ENCODE results near the gene PGP. TPM values are rescaled to one million over a fixed set of nuclear protein-coding genes. Genes with fewer than 3 reads are reported as not detected.
"Not testable (repeated sequence)": the region's sequence is repeated elsewhere in the genome, so short reads cannot be mapped to it uniquely, and the experiment has no call there.

The PGP gene
- polyA plus RNA-seq, 1 donor from 2014 or later, result 6.4 TPM

- no peak overlapping the region for H3K4me3 Mint-ChIP-seq
- no peak overlapping the region for H3K27ac Mint-ChIP-seq
- no peaks in the 10 kb centered on the region for H3K36me3 Mint-ChIP-seq
- no peaks in the 10 kb centered on the region for H3K4me1 Mint-ChIP-seq
- no peaks in the 10 kb centered on the region for H3K9me3 Mint-ChIP-seq
- no peaks in the 10 kb centered on the region for H3K27me3 Mint-ChIP-seq
Observed at GRCh38 chr16:2243031-2243528, 28.4 kb upstream of the PGP start.

- Mint-ChIP-seq H3K4me3 (no peak overlapping the region), H3K9me3 (no peaks in the 10 kb centered on the region), H3K27me3 (peaks cover 1% of the 10 kb centered on the region), H3K4me1 (no peaks in the 10 kb centered on the region), H3K36me3 (no peaks in the 10 kb centered on the region), H3K27ac (peak overlapping the region in 2 of 3 donors; percentile 67 to 78)
Observed at GRCh38 chr16:2242598-2242997, 28.0 kb upstream of the PGP start.

GRCh38 chr16:2240331-2240730 is 25.7 kb upstream of the PGP start:
- not testable (repeated sequence) for H3K4me1 Mint-ChIP-seq, H3K27me3 Mint-ChIP-seq
- peak overlapping the region in 1 of 3 donors; percentile 28 for H3K27ac Mint-ChIP-seq

GRCh38 chr16:2238838-2239675 is 24.4 kb upstream of the PGP start:
- Mint-ChIP-seq H3K4me1 (no peaks in the 10 kb centered on the region), H3K4me3 (peak overlapping the region in 1 of 4 donors; percentile 52), H3K27ac (peak overlapping the region in 1 of 3 donors; percentile 28)

More at GRCh38 chr16:2240331-2240730, 25.7 kb upstream of the PGP start:
- not testable (repeated sequence) for H3K9me3 Mint-ChIP-seq, H3K36me3 Mint-ChIP-seq, H3K4me3 Mint-ChIP-seq

GRCh38 chr16:2238150-2238837 is 23.7 kb upstream of the PGP start:
- H3K27ac Mint-ChIP-seq, result no peak overlapping the region
- no peaks in the 10 kb centered on the region for H3K9me3 Mint-ChIP-seq
- H3K36me3 Mint-ChIP-seq, result peaks cover 2% of the 10 kb centered on the region
- H3K27me3 Mint-ChIP-seq, result peaks cover 7% of the 10 kb centered on the region
- no peaks in the 10 kb centered on the region for H3K4me1 Mint-ChIP-seq
- no peak overlapping the region for H3K4me3 Mint-ChIP-seq

More at GRCh38 chr16:2238838-2239675, 24.4 kb upstream of the PGP start:
- no peaks in the 10 kb centered on the region for H3K9me3 Mint-ChIP-seq
- peaks cover 2% of the 10 kb centered on the region for H3K36me3 Mint-ChIP-seq
- peaks cover 7% of the 10 kb centered on the region for H3K27me3 Mint-ChIP-seq

- Mint-ChIP-seq H3K27me3 (peaks cover 7% of the 10 kb centered on the region), H3K36me3 (peaks cover 2% of the 10 kb centered on the region), H3K9me3 (no peaks in the 10 kb centered on the region), H3K4me1 (no peaks in the 10 kb centered on the region), H3K27ac (no peak overlapping the region), H3K4me3 (no peak overlapping the region)
Observed at GRCh38 chr16:2237493-2238149, 23.0 kb upstream of the PGP start.

- H3K27me3 Mint-ChIP-seq, result peaks cover 7% of the 10 kb centered on the region
- H3K4me1 Mint-ChIP-seq, result no peaks in the 10 kb centered on the region
- no peaks in the 10 kb centered on the region for H3K9me3 Mint-ChIP-seq
- H3K4me3 Mint-ChIP-seq, result no peak overlapping the region
- peaks cover 2% of the 10 kb centered on the region for H3K36me3 Mint-ChIP-seq
- H3K27ac Mint-ChIP-seq, result no peak overlapping the region
Observed at GRCh38 chr16:2237102-2237482, 22.5 kb upstream of the PGP start.

GRCh38 chr16:2236337-2237101 is 21.9 kb upstream of the PGP start, which contains the start of gene DNASE1L2:
Gene DNASE1L2, plus strand, starts transcription at chr16:2236444. Its CDS starts 373 bp downstream, at chr16:2236817.
- Mint-ChIP-seq H3K4me3 (no peak within 1 kb of the TSS), H3K27me3 (peaks cover 7% of the 10 kb centered on the region), H3K36me3 (peaks cover 2% of the 10 kb centered on the region), H3K9me3 (no peaks in the 10 kb centered on the region), H3K4me1 (no peaks in the 10 kb centered on the region), H3K27ac (peak within 1 kb of the TSS in 1 of 3 donors; percentile 22)

- Mint-ChIP-seq H3K36me3 (peaks cover 2% of the 10 kb centered on the region), H3K9me3 (no peaks in the 10 kb centered on the region), H3K27me3 (peaks cover 7% of the 10 kb centered on the region), H3K4me3 (no peak overlapping the region), H3K4me1 (no peaks in the 10 kb centered on the region), H3K27ac (peak overlapping the region in 1 of 3 donors; percentile 22)
Observed at GRCh38 chr16:2235695-2236336, 21.2 kb upstream of the PGP start.

GRCh38 chr16:2235234-2235651 is 20.6 kb upstream of the PGP start:
- H3K9me3 Mint-ChIP-seq, result no peaks in the 10 kb centered on the region
- peaks cover 2% of the 10 kb centered on the region for H3K36me3 Mint-ChIP-seq
- peak overlapping the region in 1 of 3 donors; percentile 22 for H3K27ac Mint-ChIP-seq
- H3K27me3 Mint-ChIP-seq, result peaks cover 7% of the 10 kb centered on the region
- H3K4me3 Mint-ChIP-seq, result no peak overlapping the region
- H3K4me1 Mint-ChIP-seq, result no peaks in the 10 kb centered on the region

- no peaks in the 10 kb centered on the region for H3K9me3 Mint-ChIP-seq
- H3K27me3 Mint-ChIP-seq, result peaks cover 7% of the 10 kb centered on the region
- H3K36me3 Mint-ChIP-seq, result peaks cover 2% of the 10 kb centered on the region
- no peak overlapping the region for H3K4me3 Mint-ChIP-seq
- H3K27ac Mint-ChIP-seq, result no peak overlapping the region
- no peaks in the 10 kb centered on the region for H3K4me1 Mint-ChIP-seq
Observed at GRCh38 chr16:2234813-2235170, 20.2 kb upstream of the PGP start.

- Mint-ChIP-seq H3K27me3 (peaks cover 7% of the 10 kb centered on the region), H3K36me3 (peaks cover 2% of the 10 kb centered on the region), H3K27ac (no peak overlapping the region), H3K4me1 (no peaks in the 10 kb centered on the region), H3K9me3 (no peaks in the 10 kb centered on the region), H3K4me3 (no peak overlapping the region)
Observed at GRCh38 chr16:2233872-2234812, 19.5 kb upstream of the PGP start.

GRCh38 chr16:2233046-2233775 is 18.6 kb upstream of the PGP start:
- Mint-ChIP-seq H3K27me3 (peaks cover 7% of the 10 kb centered on the region), H3K4me3 (no peak overlapping the region), H3K27ac (no peak overlapping the region), H3K36me3 (peaks cover 2% of the 10 kb centered on the region), H3K4me1 (no peaks in the 10 kb centered on the region), H3K9me3 (no peaks in the 10 kb centered on the region)

Measured in IgD-negative memory B cell (primary cell).